ENCODE measurements around the gene EXOC2. TPM values are rescaled to one million over a fixed set of nuclear protein-coding genes. Genes with fewer than 3 reads are reported as not detected.
A peak's percentile ranks its signal among the peaks of the same experiment; 100 is the strongest.

The EXOC2 gene
- total RNA-seq, 1 experiment from 2014 or later = 30.5 TPM

DNA sequence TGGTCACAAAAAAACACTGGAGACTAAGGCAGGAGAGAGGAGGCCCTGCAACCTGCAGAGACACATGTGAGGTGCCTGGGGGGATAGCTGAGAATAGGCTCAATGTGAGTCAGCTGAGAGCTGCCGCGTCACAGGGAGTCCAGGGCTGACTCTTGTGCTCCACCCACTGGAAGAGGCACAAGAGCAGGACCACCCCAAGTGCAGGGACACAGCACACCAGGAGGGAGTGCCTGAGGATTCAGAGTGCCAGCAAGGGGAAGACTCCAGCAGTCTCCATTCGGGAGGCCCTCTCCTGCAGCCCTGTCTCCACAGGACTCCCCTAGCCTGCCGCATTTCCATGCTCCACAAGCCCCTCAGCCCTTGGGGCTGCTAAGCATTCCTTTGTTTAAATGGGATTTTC, 141.5 kb downstream of the EXOC2 start:
- peaks cover 2% of the 10 kb centered on the region; the same call in 1 of the 2 replicates for H3K36me3 ChIP-seq (ENCODE audit: control insufficient read depth, insufficient read depth, low read length)
- in situ Hi-C loops (cut with HindIII; ENCODE audit: low pct_unique_long_range_greater_than_20kb, low sequenced_read_pairs) = no loop called here
- no peak for DNase-seq (ENCODE audit: low read depth, low spot score)
- H3K9me3 ChIP-seq (ENCODE audit: control insufficient read depth, insufficient read depth, low read depth, low read length) = no peaks in the 10 kb centered on the region
- POLR2A ChIA-PET = no interaction called here
- H3K27me3 ChIP-seq (ENCODE audit: control insufficient read depth, insufficient read depth, low read length) = no peaks in the 10 kb centered on the region
- H3K4me3 ChIP-seq (ENCODE audit: low read depth in 2 of 2, low read length in 2 of 2) = no peak overlapping the region
- CTCF ChIA-PET = no interaction called here
- H3K27ac ChIP-seq (ENCODE audit: low read length) = no peak overlapping the region
- TF ChIP-seq, protein P1, sequence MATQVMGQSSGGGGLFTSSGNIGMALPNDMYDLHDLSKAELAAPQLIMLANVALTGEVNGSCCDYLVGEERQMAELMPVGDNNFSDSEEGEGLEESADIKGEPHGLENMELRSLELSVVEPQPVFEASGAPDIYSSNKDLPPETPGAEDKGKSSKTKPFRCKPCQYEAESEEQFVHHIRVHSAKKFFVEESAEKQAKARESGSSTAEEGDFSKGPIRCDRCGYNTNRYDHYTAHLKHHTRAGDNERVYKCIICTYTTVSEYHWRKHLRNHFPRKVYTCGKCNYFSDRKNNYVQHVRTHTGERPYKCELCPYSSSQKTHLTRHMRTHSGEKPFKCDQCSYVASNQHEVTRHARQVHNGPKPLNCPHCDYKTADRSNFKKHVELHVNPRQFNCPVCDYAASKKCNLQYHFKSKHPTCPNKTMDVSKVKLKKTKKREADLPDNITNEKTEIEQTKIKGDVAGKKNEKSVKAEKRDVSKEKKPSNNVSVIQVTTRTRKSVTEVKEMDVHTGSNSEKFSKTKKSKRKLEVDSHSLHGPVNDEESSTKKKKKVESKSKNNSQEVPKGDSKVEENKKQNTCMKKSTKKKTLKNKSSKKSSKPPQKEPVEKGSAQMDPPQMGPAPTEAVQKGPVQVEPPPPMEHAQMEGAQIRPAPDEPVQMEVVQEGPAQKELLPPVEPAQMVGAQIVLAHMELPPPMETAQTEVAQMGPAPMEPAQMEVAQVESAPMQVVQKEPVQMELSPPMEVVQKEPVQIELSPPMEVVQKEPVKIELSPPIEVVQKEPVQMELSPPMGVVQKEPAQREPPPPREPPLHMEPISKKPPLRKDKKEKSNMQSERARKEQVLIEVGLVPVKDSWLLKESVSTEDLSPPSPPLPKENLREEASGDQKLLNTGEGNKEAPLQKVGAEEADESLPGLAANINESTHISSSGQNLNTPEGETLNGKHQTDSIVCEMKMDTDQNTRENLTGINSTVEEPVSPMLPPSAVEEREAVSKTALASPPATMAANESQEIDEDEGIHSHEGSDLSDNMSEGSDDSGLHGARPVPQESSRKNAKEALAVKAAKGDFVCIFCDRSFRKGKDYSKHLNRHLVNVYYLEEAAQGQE (IDR thresholded peaks at IDR 0.05; ENCODE audit: insufficient read depth in 1 of 2, low read depth in 2 of 2, low read length in 1 of 2) = no peak
- TF ChIP-seq, protein P2, sequence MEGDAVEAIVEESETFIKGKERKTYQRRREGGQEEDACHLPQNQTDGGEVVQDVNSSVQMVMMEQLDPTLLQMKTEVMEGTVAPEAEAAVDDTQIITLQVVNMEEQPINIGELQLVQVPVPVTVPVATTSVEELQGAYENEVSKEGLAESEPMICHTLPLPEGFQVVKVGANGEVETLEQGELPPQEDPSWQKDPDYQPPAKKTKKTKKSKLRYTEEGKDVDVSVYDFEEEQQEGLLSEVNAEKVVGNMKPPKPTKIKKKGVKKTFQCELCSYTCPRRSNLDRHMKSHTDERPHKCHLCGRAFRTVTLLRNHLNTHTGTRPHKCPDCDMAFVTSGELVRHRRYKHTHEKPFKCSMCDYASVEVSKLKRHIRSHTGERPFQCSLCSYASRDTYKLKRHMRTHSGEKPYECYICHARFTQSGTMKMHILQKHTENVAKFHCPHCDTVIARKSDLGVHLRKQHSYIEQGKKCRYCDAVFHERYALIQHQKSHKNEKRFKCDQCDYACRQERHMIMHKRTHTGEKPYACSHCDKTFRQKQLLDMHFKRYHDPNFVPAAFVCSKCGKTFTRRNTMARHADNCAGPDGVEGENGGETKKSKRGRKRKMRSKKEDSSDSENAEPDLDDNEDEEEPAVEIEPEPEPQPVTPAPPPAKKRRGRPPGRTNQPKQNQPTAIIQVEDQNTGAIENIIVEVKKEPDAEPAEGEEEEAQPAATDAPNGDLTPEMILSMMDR (IDR thresholded peaks at IDR 0.05) = peak; percentile 17; the same call in 1 of the 2 replicates
- intact Hi-C loops (cut with micrococcal nuclease; ENCODE audit: unreplicated experiment) = no loop called here
- no TSS peak for BruUV-seq (replicated peaks)
- ATAC-seq = peak; percentile 60; the same call in 1 of the 2 replicates
- no peaks in the 10 kb centered on the region for H3K4me1 ChIP-seq (ENCODE audit: control insufficient read depth, insufficient read depth, low read length)

DNA sequence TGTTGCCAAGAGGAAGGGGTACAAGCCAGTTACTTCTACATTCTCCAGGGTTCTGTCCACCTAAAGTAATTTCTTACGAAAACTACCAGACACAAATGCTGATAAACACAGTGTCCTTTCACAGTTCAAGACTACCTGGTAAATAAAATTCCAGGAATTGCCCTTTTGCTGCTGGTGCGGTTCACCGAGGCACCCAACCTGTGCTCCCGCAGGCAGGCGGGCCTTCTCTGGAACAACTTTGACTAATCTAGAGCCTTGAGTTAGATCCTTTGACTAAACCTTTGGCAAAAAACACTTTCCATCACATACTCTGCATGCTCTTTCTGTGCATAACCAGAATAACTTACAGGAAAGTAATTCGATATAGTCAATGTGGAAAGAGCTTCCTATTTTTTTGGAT, 143.0 kb downstream of the EXOC2 start:
- TF ChIP-seq TCF7L2 (IDR thresholded peaks at IDR 0.05; ENCODE audit: low read depth, low read length) (no peak), POLR2AphosphoS5 (IDR thresholded peaks at IDR 0.05; ENCODE audit: low read depth, low read length) (no peak), SIN3A (IDR thresholded peaks at IDR 0.05; ENCODE audit: borderline replicate concordance, insufficient read depth, low read depth, low read length) (no peak)
- TF ChIP-seq, protein P1 (IDR thresholded peaks at IDR 0.05; ENCODE audit: insufficient read depth in 1 of 2, low read depth in 2 of 2, low read length in 1 of 2) = no peak
- TF ChIP-seq, protein P2 (IDR thresholded peaks at IDR 0.05) = no peak
- intact Hi-C loops (cut with micrococcal nuclease; ENCODE audit: unreplicated experiment) (no loop called here), in situ Hi-C loops (cut with HindIII; ENCODE audit: low pct_unique_long_range_greater_than_20kb, low sequenced_read_pairs) (no loop called here)
- Histone ChIP-seq H3K4me3 (ENCODE audit: low read depth in 2 of 2, low read length in 2 of 2) (no peak overlapping the region), H3K36me3 (ENCODE audit: control insufficient read depth, insufficient read depth, low read length) (peaks cover 1% of the 10 kb centered on the region; the same call in 1 of the 2 replicates), H3K4me1 (ENCODE audit: control insufficient read depth, insufficient read depth, low read length) (no peaks in the 10 kb centered on the region), H3K27ac (ENCODE audit: low read length) (no peak overlapping the region), H3K27me3 (ENCODE audit: control insufficient read depth, insufficient read depth, low read length) (no peaks in the 10 kb centered on the region), H3K9me3 (ENCODE audit: control insufficient read depth, insufficient read depth, low read depth, low read length) (no peaks in the 10 kb centered on the region)
- ChIA-PET POLR2A (no interaction called here), CTCF (no interaction called here)
- BruUV-seq (replicated peaks) = no TSS peak
- DNase-seq (ENCODE audit: low read depth, low spot score) (no peak), ATAC-seq (no peak)

All from Panc1 (cell line).